K562 (cell line): ENCODE data around the gene FH. TPM values are rescaled to one million over a fixed set of nuclear protein-coding genes. Genes with fewer than 3 reads are reported as not detected.

Experiments used
- ATAC-seq: fragments of 200-7000 bp; cut with Tn5 transposase; 3 replicates; pipeline ENCODE4 v1.9.1; 2020; ENCODE audit warnings: moderate library complexity
- BruUV-seq: library from RNA; stranded (reverse); fragments of 400-500 nt; replicated peaks from 2 replicates; lab custom pipeline; 2021; lab: Mats Ljungman, UMichigan
- CTCF ChIA-PET: fragments of 300-600 bp; formaldehyde crosslinking; extraction: SDS; loops from one replicate; lab custom pipeline; 2021; ENCODE audit warnings: low intra/inter-chr PET ratio; lab: Yijun Ruan, JAX
- POLR2A ChIA-PET: fragments of 300-600, 350-650 bp; sonication (Branson Sonifier 250); formaldehyde crosslinking; extraction: SDS; loops from one replicate; lab custom pipeline; 2021; ENCODE audit warnings: antibody characterized with exemption, inconsistent platforms; lab: Yijun Ruan, JAX
- DNase-seq, 4 experiments: peaks; one replicate each; pipeline versions ENCODE4 v3.0.0 to v3.0.0-alpha.2; 2011 to 2018; ENCODE audit warnings: low spot score in 3 of 4, mixed read lengths in 3 of 4; ENCODE audit errors: extremely low read depth in 1 of 4
- FAIRE-seq: peaks from 2 replicates; lab custom pipeline; 2011; peaks lifted over from hg19 to GRCh38; lab: Jason Lieb, UNC
- H2AFZ ChIP-seq: 2 replicates; pipeline ENCODE4 v1.6.0; 2011; ENCODE audit warnings: low read depth, low read length, control low read depth, inconsistent platforms
- H3K27ac ChIP-seq: fragments of 200-600 bp; 3 replicates; pipeline ENCODE4 v1.8.0; 2011; ENCODE audit warnings: low read depth, mild to moderate bottlenecking, control low read depth, inconsistent platforms, low read length, moderate library complexity, mixed read lengths; ENCODE audit errors: extremely low read depth
- H3K27me3 ChIP-seq, 2 experiments: fragments of 300-600 bp in 1 of 2; 2 replicates in 1 of 2; 3 replicates in 1 of 2; pipeline versions ENCODE4 v1.6.0 to v1.8.0; 2011; ENCODE audit warnings: inconsistent platforms in 2 of 2, low read length in 2 of 2, mild to moderate bottlenecking in 1 of 2, mixed read lengths in 1 of 2, moderate library complexity in 1 of 2; ENCODE audit not compliant: control insufficient read depth in 2 of 2, insufficient read depth in 2 of 2
- H3K36me3 ChIP-seq: fragments of 300-600 bp; 3 replicates; pipeline ENCODE4 v1.8.0; 2011; ENCODE audit warnings: mild to moderate bottlenecking, low read length, inconsistent platforms; ENCODE audit not compliant: control insufficient read depth, insufficient read depth
- H3K4me1 ChIP-seq, 2 experiments: fragments of 200-600 bp in 1 of 2; replicated peaks in 1 of 2; 2 replicates in 1 of 2; 3 replicates in 1 of 2; pipeline versions ENCODE4 v1.5.1 to v1.8.0; 2011; ENCODE audit warnings: inconsistent platforms in 2 of 2, low read length in 2 of 2, mild to moderate bottlenecking in 1 of 2, mixed read lengths in 1 of 2, moderate library complexity in 1 of 2; ENCODE audit not compliant: control insufficient read depth in 2 of 2, insufficient read depth in 2 of 2
- H3K4me2 ChIP-seq: 2 replicates; pipeline ENCODE4 v1.6.1; 2011; ENCODE audit warnings: low read length, control low read depth, inconsistent platforms, mixed read lengths; ENCODE audit not compliant: insufficient read depth
- H3K4me3 ChIP-seq: fragments of 200-600 bp; sonication (generic), shearing (Covaris generic); 2 replicates; pipeline ENCODE4 v1.5.1; 2016; ENCODE audit warnings: control low read depth, inconsistent platforms
- H3K79me2 ChIP-seq: fragments of 200-600 bp; 3 replicates; pipeline ENCODE4 v1.8.0; 2011; ENCODE audit warnings: low read length, inconsistent platforms; ENCODE audit not compliant: control insufficient read depth, insufficient read depth
- H3K9ac ChIP-seq, 2 experiments: 2 replicates each; pipeline versions ENCODE4 v1.6.0 to v1.6.1; 2011; ENCODE audit warnings: low read depth in 2 of 2, low read length in 2 of 2, control low read depth in 1 of 2, inconsistent platforms in 1 of 2, mild to moderate bottlenecking in 1 of 2, mixed read lengths in 1 of 2; ENCODE audit not compliant: insufficient read depth in 1 of 2
- H3K9me1 ChIP-seq: one replicate; pipeline ENCODE4 v1.6.0; 2011; ENCODE audit warnings: inconsistent platforms, mild to moderate bottlenecking, low read length, moderate library complexity; ENCODE audit not compliant: control insufficient read depth, insufficient read depth
- H3K9me3 ChIP-seq: replicated peaks from 2 replicates; pipeline ENCODE4 v1.5.1; 2011; ENCODE audit warnings: low read depth, low read length, inconsistent platforms; ENCODE audit not compliant: control insufficient read depth, insufficient read depth
- H4K20me1 ChIP-seq: replicated peaks from 2 replicates; pipeline ENCODE4 v1.6.1; 2011; ENCODE audit warnings: low read length, inconsistent platforms, mixed read lengths; ENCODE audit not compliant: control insufficient read depth, insufficient read depth
- CHD1 ChIP-seq: fragments of 200-600 bp; sonication (generic); IDR thresholded peaks from one replicate; pipeline ENCODE4 v1.6.1; 2012; ENCODE audit warnings: mild to moderate bottlenecking, moderate library complexity, low read length, inconsistent platforms
- NCOA1 ChIP-seq: fragments of 450-650 bp; IDR thresholded peaks from 2 replicates; pipeline ENCODE4 v1.6.1; 2016; ENCODE audit warnings: low read depth
- PML ChIP-seq: IDR thresholded peaks from 2 replicates; pipeline ENCODE4 v1.6.1; 2012; ENCODE audit warnings: low read length, inconsistent platforms
- SETDB1 ChIP-seq: IDR thresholded peaks from one replicate; pipeline ENCODE4 v1.6.1; 2012; ENCODE audit warnings: low read length, control low read depth, inconsistent platforms
- SMARCA4 ChIP-seq: fragments of 450-650 bp; IDR thresholded peaks from 2 replicates; pipeline ENCODE4 v1.6.1; 2016
- TAF9B ChIP-seq: fragments of 450-650 bp; IDR thresholded peaks from 2 replicates; pipeline ENCODE4 v1.6.1; 2018; ENCODE audit warnings: mild to moderate bottlenecking; ENCODE audit not compliant: partially characterized antibody
- THRB ChIP-seq: fragments of 450-650 bp; formaldehyde crosslinking; conservative IDR thresholded peaks from 2 replicates; pipeline ENCODE4 v1.4.0; 2022; ENCODE audit warnings: mild to moderate bottlenecking, missing genetic modification characterization
- WGBS: fragments of 100-300 bp; shearing (Covaris generic); methylation state at CpG from one replicate; pipeline ENCODE4 v1.1.6; 2016; ENCODE audit warnings: low coverage, mixed read lengths; ENCODE audit not compliant: insufficient coverage; ENCODE audit errors: missing lambda C conversion rate; 5-methylcytosine and 5-hydroxymethylcytosine counted together
- in situ Hi-C: fragments of 300-500 bp; cut with MboI; formaldehyde crosslinking; loops from 4 replicates; pipeline ENCODE4 v1.15.0; 2018; ENCODE audit warnings: inconsistent platforms, mixed read lengths
- intact Hi-C: fragments of 100-400 bp; cut with micrococcal nuclease; formaldehyde crosslinking; loops from 2 replicates; pipeline ENCODE4 v1.14.2; 2022
- polyA plus RNA-seq, 8 experiments: library from polyadenylated mRNA; depleted of rRNA in 4 of 8; stranded (reverse) in 5 of 8; unstranded in 3 of 8; fragments of >200 nt; fragmentation: Nextera tagmentation in 2 of 8; fragmentation: Illumina TruSeq in 1 of 8; extraction: Ambion mirVana in 2 of 8; extraction: Trizol in 1 of 8; gene quantifications; 2 replicates each; pipeline versions ENCODE4 v1.2.1 to v1.2.3, GENCODE V29; 2011 to 2014; ENCODE audit warnings: inconsistent platforms in 1 of 8, missing spikeins in 1 of 8
- total RNA-seq, 7 experiments: library from RNA; depleted of rRNA in 6 of 7; stranded (reverse); fragments of >200 nt in 6 of 7; fragmentation: Illumina TruSeq in 2 of 7; extraction: Trizol in 2 of 7; gene quantifications; 2 replicates each; pipeline versions ENCODE4 v1.2.1 to v1.2.3, GENCODE V29; 2011 to 2021; ENCODE audit warnings: low replicate concordance in 1 of 7
- TF ChIP-seq, protein P1 (sequence below), 3 experiments: fragments of 200-800 bp in 1 of 3; fragments of 250-450 bp in 1 of 3; fragments of 450-650 bp in 1 of 3; sonication (Bioruptor Pico) in 1 of 3; sonication (Bioruptor generic) in 1 of 3; formaldehyde crosslinking in 1 of 3; IDR thresholded peaks; 2 replicates each; pipeline versions ENCODE4 v1.6.1 to v1.8.0; 2016 to 2022; ENCODE audit warnings: mild to moderate bottlenecking in 2 of 3, missing genetic modification characterization in 2 of 3, missing compliant biosample characterization in 1 of 3, moderate library complexity in 1 of 3
- TF ChIP-seq, protein P2 (sequence below): fragments of 200-800 bp; sonication (Bioruptor generic); IDR thresholded peaks from 2 replicates; pipeline ENCODE4 v1.6.1; 2016; ENCODE audit warnings: missing genetic modification characterization, missing compliant biosample characterization

Gene FH
- total and polyA plus RNA-seq, 9 of the 15 experiments (the other 6 are each of a cell fraction or from before 2014, with no cell fraction given), result 117 to 240 (median 211) TPM

- Histone ChIP-seq H3K4me2 (peak overlapping the region; percentile 69), H3K79me2 (no peaks in the 10 kb centered on the region), H3K27ac (peak overlapping the region; percentile 48), H4K20me1 (no peaks in the 10 kb centered on the region), H3K9me3 (no peaks in the 10 kb centered on the region), H3K9ac (peak overlapping the region in 1 of 2 experiments; percentile 60; a peak in 2 of 4 replicates), H3K4me3 (peak overlapping the region; percentile 31), H3K27me3 (no peaks in the 10 kb centered on the region), H3K4me1 (peaks cover 0 to 4% of the 10 kb centered on the region in 2 experiments; a peak in 2 of 5 replicates), H3K9me1 (no peaks in the 10 kb centered on the region), H2AFZ (peak overlapping the region; percentile 90), H3K36me3 (no peaks in the 10 kb centered on the region)
- POLR2A ChIA-PET, result interaction anchor here (0.6 kb wide), 1 partner anchor 332 kb away, joined by 3 read pairs; no protein-coding TSS in a partner anchor
- intact Hi-C loops (loop anchor here (1.0 to 5.0 kb wide), 5 partner anchors 80 to 486 kb away; partner anchors contain the start of gene MAP1LC3C), in situ Hi-C loops (no loop called here)
- no TSS peak for BruUV-seq
- FAIRE-seq (peak; percentile 78), ATAC-seq (peak; percentile 87), DNase-seq (peak; percentile 32 to 83 (median 51))
- 2% methylated on average over 11 of the region's 11 CpGs for WGBS
- CTCF ChIA-PET, result interaction anchor here (0.6 to 2.9 kb wide), 12 partner anchors 9 to 1255 kb away, joined by 3 to 43 read pairs (median 4); partner anchors contain the start of genes EXO1 and MAP1LC3C
- TF ChIP-seq, protein P1, sequence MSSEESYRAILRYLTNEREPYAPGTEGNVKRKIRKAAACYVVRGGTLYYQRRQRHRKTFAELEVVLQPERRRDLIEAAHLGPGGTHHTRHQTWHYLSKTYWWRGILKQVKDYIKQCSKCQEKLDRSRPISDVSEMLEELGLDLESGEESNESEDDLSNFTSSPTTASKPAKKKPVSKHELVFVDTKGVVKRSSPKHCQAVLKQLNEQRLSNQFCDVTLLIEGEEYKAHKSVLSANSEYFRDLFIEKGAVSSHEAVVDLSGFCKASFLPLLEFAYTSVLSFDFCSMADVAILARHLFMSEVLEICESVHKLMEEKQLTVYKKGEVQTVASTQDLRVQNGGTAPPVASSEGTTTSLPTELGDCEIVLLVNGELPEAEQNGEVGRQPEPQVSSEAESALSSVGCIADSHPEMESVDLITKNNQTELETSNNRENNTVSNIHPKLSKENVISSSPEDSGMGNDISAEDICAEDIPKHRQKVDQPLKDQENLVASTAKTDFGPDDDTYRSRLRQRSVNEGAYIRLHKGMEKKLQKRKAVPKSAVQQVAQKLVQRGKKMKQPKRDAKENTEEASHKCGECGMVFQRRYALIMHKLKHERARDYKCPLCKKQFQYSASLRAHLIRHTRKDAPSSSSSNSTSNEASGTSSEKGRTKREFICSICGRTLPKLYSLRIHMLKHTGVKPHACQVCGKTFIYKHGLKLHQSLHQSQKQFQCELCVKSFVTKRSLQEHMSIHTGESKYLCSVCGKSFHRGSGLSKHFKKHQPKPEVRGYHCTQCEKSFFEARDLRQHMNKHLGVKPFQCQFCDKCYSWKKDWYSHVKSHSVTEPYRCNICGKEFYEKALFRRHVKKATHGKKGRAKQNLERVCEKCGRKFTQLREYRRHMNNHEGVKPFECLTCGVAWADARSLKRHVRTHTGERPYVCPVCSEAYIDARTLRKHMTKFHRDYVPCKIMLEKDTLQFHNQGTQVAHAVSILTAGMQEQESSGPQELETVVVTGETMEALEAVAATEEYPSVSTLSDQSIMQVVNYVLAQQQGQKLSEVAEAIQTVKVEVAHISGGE (CRISPR knock-in tag; IDR thresholded peaks at IDR 0.05), result peak in 1 of 3 experiments; percentile 52; a peak in 1 of 6 replicates
- TF ChIP-seq, protein P2, sequence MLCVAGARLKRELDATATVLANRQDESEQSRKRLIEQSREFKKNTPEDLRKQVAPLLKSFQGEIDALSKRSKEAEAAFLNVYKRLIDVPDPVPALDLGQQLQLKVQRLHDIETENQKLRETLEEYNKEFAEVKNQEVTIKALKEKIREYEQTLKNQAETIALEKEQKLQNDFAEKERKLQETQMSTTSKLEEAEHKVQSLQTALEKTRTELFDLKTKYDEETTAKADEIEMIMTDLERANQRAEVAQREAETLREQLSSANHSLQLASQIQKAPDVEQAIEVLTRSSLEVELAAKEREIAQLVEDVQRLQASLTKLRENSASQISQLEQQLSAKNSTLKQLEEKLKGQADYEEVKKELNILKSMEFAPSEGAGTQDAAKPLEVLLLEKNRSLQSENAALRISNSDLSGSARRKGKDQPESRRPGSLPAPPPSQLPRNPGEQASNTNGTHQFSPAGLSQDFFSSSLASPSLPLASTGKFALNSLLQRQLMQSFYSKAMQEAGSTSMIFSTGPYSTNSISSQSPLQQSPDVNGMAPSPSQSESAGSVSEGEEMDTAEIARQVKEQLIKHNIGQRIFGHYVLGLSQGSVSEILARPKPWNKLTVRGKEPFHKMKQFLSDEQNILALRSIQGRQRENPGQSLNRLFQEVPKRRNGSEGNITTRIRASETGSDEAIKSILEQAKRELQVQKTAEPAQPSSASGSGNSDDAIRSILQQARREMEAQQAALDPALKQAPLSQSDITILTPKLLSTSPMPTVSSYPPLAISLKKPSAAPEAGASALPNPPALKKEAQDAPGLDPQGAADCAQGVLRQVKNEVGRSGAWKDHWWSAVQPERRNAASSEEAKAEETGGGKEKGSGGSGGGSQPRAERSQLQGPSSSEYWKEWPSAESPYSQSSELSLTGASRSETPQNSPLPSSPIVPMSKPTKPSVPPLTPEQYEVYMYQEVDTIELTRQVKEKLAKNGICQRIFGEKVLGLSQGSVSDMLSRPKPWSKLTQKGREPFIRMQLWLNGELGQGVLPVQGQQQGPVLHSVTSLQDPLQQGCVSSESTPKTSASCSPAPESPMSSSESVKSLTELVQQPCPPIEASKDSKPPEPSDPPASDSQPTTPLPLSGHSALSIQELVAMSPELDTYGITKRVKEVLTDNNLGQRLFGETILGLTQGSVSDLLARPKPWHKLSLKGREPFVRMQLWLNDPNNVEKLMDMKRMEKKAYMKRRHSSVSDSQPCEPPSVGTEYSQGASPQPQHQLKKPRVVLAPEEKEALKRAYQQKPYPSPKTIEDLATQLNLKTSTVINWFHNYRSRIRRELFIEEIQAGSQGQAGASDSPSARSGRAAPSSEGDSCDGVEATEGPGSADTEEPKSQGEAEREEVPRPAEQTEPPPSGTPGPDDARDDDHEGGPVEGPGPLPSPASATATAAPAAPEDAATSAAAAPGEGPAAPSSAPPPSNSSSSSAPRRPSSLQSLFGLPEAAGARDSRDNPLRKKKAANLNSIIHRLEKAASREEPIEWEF, result no peak
- TF ChIP-seq CHD1 (no peak), TAF9B (peak; percentile 46), PML (no peak), THRB (CRISPR knock-in tag) (0 out of 2 replicates have a peak, but pooled peaks have one; percentile 25), SMARCA4 (peak; percentile 72), NCOA1 (no peak), SETDB1 (no peak)
Observed at GRCh38 chr1:241531195-241532161, 11.9 kb upstream of the FH start.
